Fibroblast of pulmonary artery (primary cell): Measurements from ENCODE around the gene SLC7A6OS.

ENCODE experiments used
- DNase-seq: peaks from one replicate; pipeline ENCODE4 v3.0.0-alpha.2; 2010; ENCODE audit warnings: low read depth
- H3K4me3 ChIP-seq: replicated peaks from 2 replicates; pipeline ENCODE4 v1.5.1; 2011; ENCODE audit warnings: low read depth, mild to moderate bottlenecking, control low read depth, low read length, moderate library complexity
- CTCF ChIP-seq: IDR thresholded peaks from 2 replicates; pipeline ENCODE4 v1.5.1; 2011; ENCODE audit warnings: mild to moderate bottlenecking, control low read depth, low read length, inconsistent platforms; ENCODE audit errors: missing control alignments

Gene SLC7A6OS

GRCh38 chr16:68264128-68265077 is 46.3 kb downstream of the SLC7A6OS start, which contains the start of gene SLC7A6:
SLC7A6 (plus strand) TSS chr16:68264526; CDS start chr16:68274727, 10,201 bp downstream.
- peak; percentile 68 for DNase-seq
- H3K4me3 ChIP-seq = peak within 1 kb of the TSS; percentile 89
- peak; percentile 61 for TF ChIP-seq CTCF

GRCh38 chr16:68263559-68264127 is 47.1 kb downstream of the SLC7A6OS start:
- peak overlapping the region; percentile 89 for H3K4me3 ChIP-seq
- TF ChIP-seq CTCF = no peak
- DNase-seq = no peak

- no peak for TF ChIP-seq CTCF
These were observed 51.5 kb downstream of the SLC7A6OS start for GRCh38 chr16:68259007-68259825.

GRCh38 chr16:68257906-68258800 is 52.6 kb downstream of the SLC7A6OS start:
- DNase-seq = peak; percentile 33
- no peak overlapping the region for H3K4me3 ChIP-seq
- no peak for TF ChIP-seq CTCF

More at GRCh38 chr16:68259007-68259825, 51.5 kb downstream of the SLC7A6OS start:
- H3K4me3 ChIP-seq = no peak overlapping the region
- no peak for DNase-seq

- no peak for DNase-seq
- no peak overlapping the region for H3K4me3 ChIP-seq
- TF ChIP-seq CTCF = no peak
These were observed 53.4 kb downstream of the SLC7A6OS start for GRCh38 chr16:68257251-68257905.
